NCI-H1417 treated with DMSO at 0.1 percent for 48 hours (cell line): Measurements from ENCODE around the gene RBM44.

Experiments
- DNase-seq: peaks from one replicate; lab custom pipeline; 2025; lab: John Stamatoyannopoulos, UW

Gene RBM44

GRCh38 chr2:237870126-237870525 lies 71.5 kb downstream of the RBM44 start:
- DNase-seq, result no peak

DNA sequence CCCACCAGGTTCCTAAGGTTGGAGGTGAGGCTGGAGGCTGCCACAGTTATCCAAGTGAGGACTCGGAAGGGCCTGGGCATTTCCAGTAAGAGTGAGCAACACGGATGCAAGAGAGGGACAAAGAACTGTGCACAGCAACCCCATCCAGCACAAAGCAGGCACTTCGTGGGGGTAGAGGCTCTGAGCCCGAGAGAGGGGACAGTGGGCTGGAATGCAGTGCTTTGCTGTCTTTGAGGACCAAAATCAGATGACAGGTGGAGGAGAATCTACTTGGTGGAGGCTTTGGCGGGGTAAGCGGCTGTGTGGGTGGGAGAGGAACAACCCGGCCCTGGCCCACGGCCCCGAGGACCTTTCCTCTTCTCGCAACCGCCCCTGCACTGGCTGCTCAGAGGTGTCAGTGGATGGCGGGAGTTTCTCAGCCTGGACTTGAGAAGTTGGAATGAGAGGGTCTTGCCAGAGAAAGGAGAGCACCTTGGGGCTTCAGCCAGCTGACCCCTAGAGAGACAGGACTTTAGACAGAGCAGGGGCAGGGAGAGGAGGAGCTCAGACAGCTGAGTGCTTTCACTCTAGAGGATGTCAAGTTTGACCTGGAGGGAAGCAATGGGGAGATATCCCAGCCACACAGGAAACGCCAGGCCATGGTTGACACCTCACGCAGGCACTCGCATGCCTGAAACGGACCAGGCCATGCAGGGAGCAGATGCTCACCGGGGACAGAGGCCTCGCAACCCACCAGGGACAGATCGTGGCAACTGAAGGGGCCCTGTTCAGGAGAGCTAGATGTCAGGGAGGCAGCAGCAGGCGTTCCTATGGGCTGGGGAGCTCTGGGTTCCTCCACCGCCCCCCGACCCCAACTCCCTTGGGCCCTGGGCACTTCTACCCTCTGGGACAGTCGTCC lies 72.4 kb downstream of the RBM44 start:
- no peak for DNase-seq

GRCh38 chr2:237872178-237872887 lies 73.8 kb downstream of the RBM44 start:
- DNase-seq, result no peak

- no peak for DNase-seq
Observed at GRCh38 chr2:237873421-237873831, 74.8 kb downstream of the RBM44 start.

DNA sequence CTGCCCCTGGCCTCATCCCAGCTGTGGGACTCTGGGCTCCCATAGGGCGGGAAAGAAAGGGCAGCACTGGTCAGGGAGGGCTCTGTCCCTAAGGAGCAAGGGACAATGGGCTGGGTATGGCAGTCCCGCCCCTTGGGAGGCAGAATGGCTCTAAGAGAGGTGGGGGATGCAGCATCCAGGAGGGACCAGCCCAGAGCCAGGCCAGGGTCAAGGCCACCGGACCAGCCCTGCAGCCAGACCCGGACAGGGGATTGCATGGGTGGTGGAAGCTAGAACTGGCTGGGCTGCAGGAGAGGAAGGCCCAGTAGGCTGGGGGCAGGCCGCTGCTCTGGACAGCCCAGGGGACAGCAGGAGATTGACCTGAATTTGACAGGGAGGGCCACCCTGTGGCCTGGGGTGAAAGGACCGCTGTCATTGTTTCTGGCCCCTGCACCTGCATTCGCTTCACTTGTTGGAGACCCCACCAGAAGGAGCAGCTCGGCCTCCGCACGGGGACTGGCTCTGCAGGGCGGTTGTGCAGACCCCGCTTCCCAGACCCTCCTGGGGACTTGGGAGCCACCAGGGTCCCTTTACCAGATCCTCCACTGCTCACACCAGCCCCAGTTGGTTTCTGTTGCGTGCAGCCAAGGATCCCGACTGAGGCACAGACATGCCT lies 75.4 kb downstream of the RBM44 start:
- DNase-seq, result no peak

- DNase-seq, result no peak
Observed at GRCh38 chr2:237874585-237875161, 76.1 kb downstream of the RBM44 start.

- no peak for DNase-seq
Observed at GRCh38 chr2:237875256-237876060, 76.9 kb downstream of the RBM44 start.

DNA sequence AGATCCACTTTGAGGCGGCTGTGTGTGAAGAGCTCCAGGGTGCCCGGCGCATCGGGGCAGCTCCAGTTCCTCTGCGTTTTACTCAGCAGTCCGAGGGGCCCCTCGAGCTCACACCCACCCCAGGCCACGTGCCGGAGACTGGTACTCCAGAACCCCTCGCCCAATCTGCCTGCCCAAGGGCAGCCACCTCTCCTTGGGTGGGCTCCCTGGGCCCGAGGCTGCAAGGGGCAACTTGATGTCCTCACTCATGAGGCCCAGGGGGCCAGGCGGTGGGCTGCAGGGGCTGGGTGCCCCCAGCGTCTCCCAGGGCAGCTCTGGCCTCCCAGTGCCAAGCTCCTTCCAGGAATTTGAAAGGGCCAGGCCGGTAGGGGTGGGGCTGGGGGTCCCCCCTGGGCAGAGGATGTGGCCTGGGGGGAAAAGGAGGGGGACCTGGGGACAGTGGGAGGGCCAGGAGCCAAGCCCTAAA lies 77.5 kb downstream of the RBM44 start:
- DNase-seq, result no peak

DNA sequence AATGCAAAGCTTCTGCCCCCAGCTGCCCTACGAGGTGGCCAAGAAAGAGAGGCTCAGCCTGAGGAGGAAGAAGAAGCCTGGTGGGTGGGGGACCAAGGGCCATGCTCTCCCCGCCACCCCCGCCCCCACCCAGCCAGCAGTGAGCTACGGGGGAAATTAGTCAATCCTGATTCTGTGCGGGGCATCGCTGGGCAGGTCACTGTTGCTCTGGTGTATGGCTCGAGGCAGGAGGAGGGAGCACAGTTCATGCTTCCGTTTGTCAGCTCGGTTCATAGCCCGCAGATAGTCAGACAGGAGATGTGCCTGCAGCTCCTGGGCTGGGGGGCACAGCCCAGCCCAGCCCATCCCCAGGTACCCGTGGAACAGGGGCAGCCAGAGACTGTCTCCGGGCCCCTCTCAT lies 78.0 kb downstream of the RBM44 start:
- no peak for DNase-seq

DNA sequence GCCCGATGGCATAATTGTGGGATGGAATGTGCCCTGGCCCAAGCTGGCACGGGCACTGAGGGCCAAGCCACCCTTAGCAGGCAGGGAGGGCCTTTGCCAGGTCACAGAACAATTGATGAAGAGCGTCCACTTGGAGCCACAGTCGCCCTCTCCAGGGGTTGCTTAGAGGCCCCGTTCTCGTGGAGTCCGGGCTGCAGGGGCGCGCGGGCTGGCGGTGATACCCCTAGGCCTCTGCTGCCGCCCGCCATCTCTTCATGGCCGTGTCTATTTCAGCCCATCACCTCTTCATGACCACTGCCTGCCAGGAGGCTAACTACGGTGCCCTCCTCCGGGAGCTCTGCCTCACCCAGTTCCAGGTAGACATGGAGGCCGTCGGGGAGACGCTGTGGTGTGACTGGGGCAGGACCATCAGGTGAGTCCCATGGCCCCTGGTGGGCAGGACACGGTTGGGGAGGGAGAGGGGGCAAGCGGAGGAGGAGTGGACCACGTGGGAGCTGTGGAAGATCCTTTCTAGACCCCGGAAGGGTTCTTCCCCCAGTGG lies 78.4 kb downstream of the RBM44 start:
- DNase-seq, result no peak

GRCh38 chr2:237877576-237878307 lies 79.2 kb downstream of the RBM44 start:
- DNase-seq, result no peak

- no peak for DNase-seq
Observed at GRCh38 chr2:237878321-237879057, 79.9 kb downstream of the RBM44 start.

GRCh38 chr2:237879058-237879430 lies 80.5 kb downstream of the RBM44 start:
- DNase-seq, result peak; percentile 17

- DNase-seq, result no peak
Observed at GRCh38 chr2:237879991-237880560, 81.5 kb downstream of the RBM44 start.

DNA sequence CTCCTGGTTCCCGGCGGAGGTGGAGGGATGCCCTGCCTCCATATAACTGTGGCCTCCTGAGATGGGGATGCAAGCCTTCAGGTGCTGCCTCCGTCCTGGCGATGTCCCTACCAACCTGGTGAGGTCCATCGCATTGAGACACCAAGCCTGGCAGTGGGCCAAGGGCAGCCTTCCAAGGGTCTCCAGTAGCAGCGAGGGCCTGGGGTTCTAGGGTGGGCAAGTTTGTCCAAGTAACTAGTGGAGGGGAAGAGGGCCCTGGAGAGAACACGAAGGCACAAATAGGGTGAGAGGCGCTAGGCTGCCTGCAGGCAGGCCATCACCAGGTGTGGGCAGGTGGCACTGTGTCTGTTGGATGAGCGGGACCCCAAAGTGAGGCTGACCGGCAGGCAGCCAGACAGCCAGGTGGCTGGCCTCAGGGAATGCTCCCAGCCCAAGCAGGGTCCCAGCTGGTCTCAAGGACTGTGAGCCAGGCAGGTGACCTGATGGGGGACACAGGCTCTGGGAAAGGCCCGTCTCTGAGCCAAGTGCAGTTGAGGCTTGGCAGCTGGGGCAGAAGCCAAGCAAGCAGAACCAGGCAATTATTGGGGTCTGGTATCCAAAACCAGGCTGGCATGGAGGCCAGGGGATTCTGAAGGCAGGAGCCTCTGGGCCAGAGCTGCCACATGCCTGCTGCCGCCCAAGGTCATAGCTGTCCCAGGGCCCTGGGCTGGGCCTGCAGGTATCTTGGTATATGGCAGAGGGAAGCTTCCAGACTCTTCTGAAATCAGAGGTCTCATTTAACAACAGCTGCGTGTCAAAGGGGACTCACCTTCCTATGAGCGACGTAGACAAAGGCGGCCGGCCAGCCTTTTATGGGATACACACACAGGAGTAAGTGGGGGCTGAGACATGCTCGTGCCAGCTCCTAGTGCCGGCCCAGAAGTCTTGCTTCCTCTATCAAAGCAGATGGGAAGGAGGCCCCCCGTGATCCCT lies 84.2 kb downstream of the RBM44 start:
- no peak for DNase-seq

- no peak for DNase-seq
Observed at GRCh38 chr2:237883951-237884446, 85.4 kb downstream of the RBM44 start.

GRCh38 chr2:237884681-237885080 lies 86.1 kb downstream of the RBM44 start:
- no peak for DNase-seq
